Endothelial cell of umbilical vein (primary cell): ENCODE measurements around the gene CS.

Experiments used
- CTCF ChIP-seq, 2 donors: IDR thresholded peaks; 1 replicate in 1 of 2; 2 replicates in 1 of 2; pipeline ENCODE4 v1.5.1; 2011; ENCODE audit warnings: low read length in 2 of 2, mild to moderate bottlenecking in 2 of 2, moderate library complexity in 2 of 2, control low read depth in 1 of 2, inconsistent platforms in 1 of 2, low read depth in 1 of 2; ENCODE audit not compliant: insufficient read depth in 1 of 2; ENCODE audit errors: extremely low read depth in 1 of 2
- GATA2 ChIP-seq: IDR thresholded peaks from 2 replicates; pipeline ENCODE4 v1.7.0; 2011; ENCODE audit warnings: low read depth, mild to moderate bottlenecking, moderate library complexity, mixed read lengths, low read length; ENCODE audit not compliant: insufficient read length, insufficient read depth
- POLR2A ChIP-seq: IDR thresholded peaks from 2 replicates; pipeline ENCODE4 v1.6.1; 2012; ENCODE audit warnings: low read depth, mild to moderate bottlenecking, control low read depth, low read length

DNA sequence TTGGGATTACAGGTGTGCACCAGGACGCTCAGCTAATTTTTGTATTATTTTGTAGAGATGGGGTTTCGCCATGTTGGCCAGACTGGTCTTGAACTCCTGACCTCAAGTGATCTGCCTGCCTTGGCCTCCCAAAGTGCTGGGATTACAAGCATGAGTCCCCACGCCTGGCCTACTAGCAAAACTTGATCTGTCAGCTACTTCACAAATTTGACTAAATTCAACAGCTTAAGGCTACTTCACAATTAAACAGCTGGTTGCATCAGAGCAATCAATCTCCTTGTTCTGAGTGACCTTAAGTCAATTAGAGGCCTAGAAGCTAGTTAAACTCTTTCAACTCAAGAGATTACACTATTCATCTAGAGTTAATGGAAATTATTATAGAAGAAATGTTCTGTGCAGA lies 21.2 kb downstream of the CS start:
- no peak for TF ChIP-seq CTCF (IDR thresholded peaks at IDR 0.05; ENCODE audit: extremely low read depth in 1 of 2, insufficient read depth in 1 of 2, low read depth in 1 of 2, low read length in 2 of 2)
- no peak for TF ChIP-seq POLR2A
- no peak for TF ChIP-seq GATA2
